Activated CD4-positive, alpha-beta memory T cell treated with anti-CD3 and anti-CD28 coated beads for 36 hours (primary cell): ENCODE data around the gene NDN. TPM values are rescaled to one million over a fixed set of nuclear protein-coding genes. Genes with fewer than 3 reads are reported as not detected.
A peak's percentile ranks its signal among the peaks of the same experiment; 100 is the strongest.
"Not testable (repeated sequence)": the region's sequence is repeated elsewhere in the genome, so short reads cannot be mapped to it uniquely, and the experiment has no call there.

Experiments used
- CTCF ChIA-PET: fragments of 350-600 bp; sonication (Branson Sonifier 250); formaldehyde crosslinking; loops from one replicate; lab custom pipeline; 2021; ENCODE audit warnings: antibody characterized with exemption, inconsistent platforms; lab: Charles Lee
- POLR2A ChIA-PET: fragments of 350-600 bp; sonication (Branson Sonifier 250); formaldehyde crosslinking; loops from one replicate; lab custom pipeline; 2021; ENCODE audit warnings: antibody characterized with exemption; lab: Charles Lee
- DNase-seq: peaks from one replicate; pipeline ENCODE4 v3.0.0-alpha.2; 2020
- H3K27ac Mint-ChIP-seq: one replicate; pipeline ENCODE4 v1.8.0; 2021; ENCODE audit warnings: mixed read lengths
- H3K27me3 Mint-ChIP-seq: one replicate; pipeline ENCODE4 v1.8.0; 2021; ENCODE audit warnings: mixed read lengths
- H3K36me3 Mint-ChIP-seq: one replicate; pipeline ENCODE4 v1.8.0; 2021; ENCODE audit warnings: mixed read lengths
- H3K4me1 Mint-ChIP-seq: one replicate; pipeline ENCODE4 v1.8.0; 2021; ENCODE audit warnings: low read depth, mixed read lengths
- H3K4me3 Mint-ChIP-seq: one replicate; pipeline ENCODE4 v1.8.0; 2021; ENCODE audit warnings: mild to moderate bottlenecking, mixed read lengths
- H3K9me3 Mint-ChIP-seq: one replicate; pipeline ENCODE4 v1.8.0; 2021; ENCODE audit warnings: mixed read lengths
- intact Hi-C: fragments of 100-400 bp; cut with micrococcal nuclease; formaldehyde crosslinking; loops from one replicate; pipeline ENCODE4 v1.15.1; 2023
- total RNA-seq, 2 experiments: library from RNA; stranded (reverse); gene quantifications; one replicate each; pipeline ENCODE4 v1.2.3, GENCODE V29; 2021

Gene NDN, protein sequence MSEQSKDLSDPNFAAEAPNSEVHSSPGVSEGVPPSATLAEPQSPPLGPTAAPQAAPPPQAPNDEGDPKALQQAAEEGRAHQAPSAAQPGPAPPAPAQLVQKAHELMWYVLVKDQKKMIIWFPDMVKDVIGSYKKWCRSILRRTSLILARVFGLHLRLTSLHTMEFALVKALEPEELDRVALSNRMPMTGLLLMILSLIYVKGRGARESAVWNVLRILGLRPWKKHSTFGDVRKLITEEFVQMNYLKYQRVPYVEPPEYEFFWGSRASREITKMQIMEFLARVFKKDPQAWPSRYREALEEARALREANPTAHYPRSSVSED
- 1 to 10 TPM; 1.3 TPM for total RNA-seq

DNA sequence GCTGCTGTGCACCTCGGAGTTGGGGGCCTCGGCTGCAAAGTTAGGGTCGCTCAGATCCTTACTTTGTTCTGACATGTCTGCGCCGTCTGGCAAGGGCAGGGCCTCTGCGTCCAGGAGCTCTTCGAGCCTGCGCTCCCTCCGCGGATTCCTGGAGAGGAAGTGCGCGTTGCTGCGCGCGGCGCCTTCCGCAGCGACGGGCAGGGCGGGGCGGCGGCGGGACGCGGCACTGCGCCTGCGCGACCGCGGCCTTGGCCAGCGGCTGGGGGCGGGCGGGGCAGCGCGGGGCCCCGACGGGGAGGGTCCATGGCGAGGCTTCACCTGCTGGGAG, at the start of gene NDN:
Gene NDN (minus strand): TSS at position 163 of the 328 bp plus-strand sequence. CDS start 88 bp downstream, at position 75.
- Mint-ChIP-seq H3K36me3 (no peaks in the 10 kb centered on the region), H3K9me3 (no peaks in the 10 kb centered on the region), H3K4me3 (no peak within 1 kb of the TSS), H3K27ac (no peak within 1 kb of the TSS), H3K4me1 (no peaks in the 10 kb centered on the region), H3K27me3 (peaks cover 2% of the 10 kb centered on the region)
- intact Hi-C loops: no loop called here
- ChIA-PET CTCF (no interaction called here), POLR2A (no interaction called here)
- peak; percentile 14 for DNase-seq

DNA sequence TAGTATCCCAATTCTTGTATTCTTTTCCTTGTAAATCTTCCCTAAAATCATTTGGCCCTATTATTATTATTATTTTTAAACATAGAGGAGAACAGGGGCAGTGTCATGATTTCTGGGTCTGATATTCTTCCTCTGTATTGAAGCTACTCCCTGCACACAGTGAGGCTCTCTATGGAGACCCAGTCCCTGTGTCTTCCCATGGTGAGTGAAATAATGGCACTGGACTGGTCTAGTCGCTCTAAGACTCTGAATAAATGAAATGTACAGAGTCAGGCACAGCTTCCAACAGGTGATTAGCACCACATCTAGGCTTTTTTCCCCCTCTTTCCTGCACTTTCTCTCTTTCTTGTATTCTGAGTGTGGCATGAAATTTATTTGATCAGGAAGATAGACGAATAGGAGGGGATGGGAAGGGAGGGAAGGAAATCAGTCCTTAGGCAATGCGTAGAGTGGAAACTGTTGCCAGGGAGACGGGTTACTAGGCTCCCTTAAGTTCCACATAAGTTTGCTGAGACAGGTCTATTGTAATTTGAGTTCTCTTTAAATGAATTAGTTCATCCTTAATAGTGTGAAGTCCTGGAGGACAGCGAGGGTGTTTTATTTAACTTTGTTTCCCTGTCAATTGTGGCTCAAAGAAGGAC, 49.0 kb upstream of the NDN start:
- no peak overlapping the region for H3K4me3 Mint-ChIP-seq
- no peak for DNase-seq
- POLR2A ChIA-PET: no interaction called here
- CTCF ChIA-PET: no interaction called here
- no peak overlapping the region for H3K27ac Mint-ChIP-seq
- no peaks in the 10 kb centered on the region for H3K36me3 Mint-ChIP-seq
- peaks cover 13% of the 10 kb centered on the region for H3K9me3 Mint-ChIP-seq
- no peaks in the 10 kb centered on the region for H3K27me3 Mint-ChIP-seq
- H3K4me1 Mint-ChIP-seq: no peaks in the 10 kb centered on the region
- intact Hi-C loops: no loop called here

DNA sequence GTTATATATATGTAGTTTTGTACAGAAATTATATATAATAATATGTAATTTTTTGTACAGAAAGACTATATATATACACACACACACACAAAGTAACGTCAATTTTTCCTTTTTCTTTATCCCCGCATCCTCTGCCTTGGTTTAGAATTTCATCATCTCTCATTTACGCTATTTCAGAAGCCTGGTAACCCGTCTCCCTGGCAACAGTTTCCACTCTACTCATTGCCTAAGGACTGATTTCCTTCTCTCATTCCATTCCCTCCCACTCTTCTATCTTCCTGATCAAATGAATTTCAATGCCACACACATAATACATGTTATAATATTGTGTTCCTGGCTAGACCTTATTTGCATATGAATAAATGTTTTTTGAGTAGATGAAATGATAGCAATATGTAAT, 47.8 kb upstream of the NDN start:
- POLR2A ChIA-PET: no interaction called here
- Mint-ChIP-seq H3K9me3 (peaks cover 11% of the 10 kb centered on the region), H3K36me3 (no peaks in the 10 kb centered on the region), H3K4me1 (no peaks in the 10 kb centered on the region), H3K4me3 (no peak overlapping the region), H3K27me3 (no peaks in the 10 kb centered on the region), H3K27ac (no peak overlapping the region)
- CTCF ChIA-PET: no interaction called here
- intact Hi-C loops: no loop called here
- no peak for DNase-seq

DNA sequence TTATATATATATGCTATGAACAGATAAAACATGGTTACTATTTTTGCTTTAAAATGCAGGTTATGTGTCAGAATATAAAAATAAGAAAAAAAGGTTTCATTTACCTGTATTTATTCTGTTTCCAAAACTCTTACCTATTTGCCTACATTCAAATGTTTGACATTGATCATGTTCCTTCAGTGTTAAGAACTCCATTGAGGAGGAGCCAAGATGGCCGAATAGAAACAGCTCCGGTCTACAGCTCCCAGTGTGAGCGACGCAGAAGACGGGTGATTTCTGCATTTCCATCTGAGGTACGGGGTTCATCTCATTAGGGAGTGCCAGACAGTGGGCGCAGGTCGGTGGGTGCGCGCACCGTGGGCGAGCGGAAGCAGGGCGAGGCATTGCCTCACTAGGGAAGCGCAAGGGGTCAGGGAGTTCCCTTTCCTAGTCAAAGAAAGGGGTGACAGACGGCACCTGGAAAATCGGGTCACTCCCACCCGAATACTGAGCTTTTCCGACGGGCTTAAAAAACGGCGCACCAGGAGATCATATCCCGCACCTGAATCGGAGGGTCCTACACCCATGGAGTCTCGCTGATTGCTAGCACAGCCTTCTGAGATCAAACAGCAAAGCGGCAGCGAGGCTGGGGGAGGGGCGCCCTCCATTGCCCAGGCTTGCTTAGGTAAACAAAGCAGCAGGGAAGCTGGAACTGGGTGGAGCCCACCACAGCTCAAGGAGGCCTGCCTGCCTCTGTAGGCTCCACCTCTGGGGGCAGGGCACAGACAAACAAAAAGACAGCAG, 27.0 kb upstream of the NDN start:
- H3K27me3 Mint-ChIP-seq, CTCF ChIA-PET, H3K4me3 Mint-ChIP-seq, H3K36me3 Mint-ChIP-seq, H3K27ac Mint-ChIP-seq, H3K9me3 Mint-ChIP-seq, DNase-seq, intact Hi-C loops, POLR2A ChIA-PET, H3K4me1 Mint-ChIP-seq: not testable (repeated sequence)

DNA sequence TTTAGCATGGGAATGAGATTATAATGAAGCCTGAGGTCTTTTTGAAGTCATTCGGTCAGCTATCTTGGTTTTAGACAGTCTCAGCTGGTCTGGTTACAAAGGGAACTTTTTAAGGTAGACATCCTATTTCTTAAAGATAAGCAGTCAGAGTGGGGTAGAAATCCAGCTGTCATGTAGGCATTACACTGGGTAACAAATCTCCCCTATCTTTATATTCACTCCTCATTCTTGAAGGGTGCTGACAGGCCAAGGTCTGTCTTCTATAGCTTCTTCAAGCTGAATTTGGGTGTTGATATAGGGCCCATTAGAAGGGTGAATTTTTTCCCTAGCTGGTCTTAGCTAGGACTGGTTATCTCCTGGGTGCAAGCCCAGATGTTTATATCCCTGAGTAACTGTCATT, 21.2 kb upstream of the NDN start:
- CTCF ChIA-PET: no interaction called here
- no peak for DNase-seq
- Mint-ChIP-seq H3K4me3 (no peak overlapping the region), H3K36me3 (no peaks in the 10 kb centered on the region), H3K9me3 (peaks cover 3% of the 10 kb centered on the region), H3K27me3 (no peaks in the 10 kb centered on the region), H3K27ac (no peak overlapping the region), H3K4me1 (no peaks in the 10 kb centered on the region)
- POLR2A ChIA-PET: no interaction called here
- intact Hi-C loops: no loop called here

DNA sequence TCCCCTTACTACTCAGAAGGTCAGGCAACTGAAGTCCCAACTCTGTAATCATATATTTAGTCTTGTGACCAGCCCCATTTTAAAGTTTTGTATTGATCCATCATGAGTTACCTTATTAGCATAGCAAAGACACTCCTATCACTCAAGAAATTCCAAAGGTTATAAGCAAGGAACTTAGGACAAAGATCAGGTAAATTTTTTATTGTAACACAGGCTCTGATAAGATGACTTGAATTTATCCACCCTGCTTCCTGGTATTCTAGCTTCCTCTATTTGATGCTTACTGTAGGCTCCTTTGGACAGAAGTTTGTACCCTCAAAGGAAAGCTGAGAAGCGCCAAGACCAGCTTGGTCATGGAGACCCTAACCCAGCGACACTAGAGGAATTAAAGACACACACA, 8.2 kb upstream of the NDN start:
- H3K27ac Mint-ChIP-seq: no peak overlapping the region

DNA sequence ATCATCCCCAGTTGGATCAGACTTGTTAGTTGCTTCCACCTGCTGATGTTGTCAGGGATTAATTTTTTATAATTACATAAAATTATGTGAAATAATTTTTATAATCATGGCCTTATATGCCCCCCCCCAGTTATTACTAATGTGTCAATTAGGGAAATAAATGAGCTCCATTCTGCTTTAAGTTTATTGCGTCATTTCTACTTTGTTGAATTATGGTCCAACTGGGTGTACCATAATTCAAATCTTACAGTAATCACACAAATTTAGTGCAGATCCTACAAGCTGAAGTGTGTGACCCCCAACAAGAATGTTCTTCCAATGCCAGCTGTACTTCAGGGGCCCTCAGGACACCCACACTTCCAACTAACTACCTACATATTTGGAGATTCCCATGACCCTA, 7.5 kb upstream of the NDN start:
- Mint-ChIP-seq H3K4me3 (no peak overlapping the region), H3K4me1 (no peaks in the 10 kb centered on the region), H3K27me3 (no peaks in the 10 kb centered on the region), H3K9me3 (no peaks in the 10 kb centered on the region), H3K36me3 (no peaks in the 10 kb centered on the region), H3K27ac (no peak overlapping the region)
- intact Hi-C loops: no loop called here
- DNase-seq: no peak
- ChIA-PET CTCF (no interaction called here), POLR2A (no interaction called here)

More for the DNA sequence above, 8.2 kb upstream of the NDN start:
- Mint-ChIP-seq H3K4me1 (no peaks in the 10 kb centered on the region), H3K4me3 (no peak overlapping the region), H3K9me3 (no peaks in the 10 kb centered on the region), H3K36me3 (no peaks in the 10 kb centered on the region), H3K27me3 (no peaks in the 10 kb centered on the region)
- ChIA-PET POLR2A (no interaction called here), CTCF (no interaction called here)
- intact Hi-C loops: no loop called here
- no peak for DNase-seq

DNA sequence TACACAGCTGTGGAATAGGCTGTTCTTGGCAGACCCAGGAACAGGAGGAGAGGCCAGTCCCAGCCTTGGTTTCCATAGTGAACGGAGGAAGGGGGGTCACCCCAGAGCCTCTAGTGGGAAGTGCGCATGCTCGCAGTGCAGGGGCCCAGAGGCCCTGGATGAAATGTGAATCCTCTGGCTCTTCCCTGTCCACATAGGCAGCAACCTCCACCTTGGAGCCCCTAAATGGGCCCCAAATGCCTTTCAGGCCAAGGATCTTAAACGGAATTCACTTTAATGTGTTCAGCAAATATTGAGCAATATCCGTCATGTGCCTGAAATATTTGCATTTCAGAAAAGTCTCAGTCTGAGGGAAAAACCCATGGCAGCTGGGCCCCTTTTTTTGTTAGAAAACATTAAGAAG, 3.3 kb upstream of the NDN start:
- intact Hi-C loops: no loop called here
- no peaks in the 10 kb centered on the region for H3K4me1 Mint-ChIP-seq
- peaks cover 2% of the 10 kb centered on the region for H3K27me3 Mint-ChIP-seq
- no peaks in the 10 kb centered on the region for H3K9me3 Mint-ChIP-seq
- H3K36me3 Mint-ChIP-seq: no peaks in the 10 kb centered on the region
- H3K27ac Mint-ChIP-seq: no peak overlapping the region
- H3K4me3 Mint-ChIP-seq: no peak overlapping the region
- DNase-seq: no peak
- POLR2A ChIA-PET: no interaction called here
- CTCF ChIA-PET: no interaction called here

DNA sequence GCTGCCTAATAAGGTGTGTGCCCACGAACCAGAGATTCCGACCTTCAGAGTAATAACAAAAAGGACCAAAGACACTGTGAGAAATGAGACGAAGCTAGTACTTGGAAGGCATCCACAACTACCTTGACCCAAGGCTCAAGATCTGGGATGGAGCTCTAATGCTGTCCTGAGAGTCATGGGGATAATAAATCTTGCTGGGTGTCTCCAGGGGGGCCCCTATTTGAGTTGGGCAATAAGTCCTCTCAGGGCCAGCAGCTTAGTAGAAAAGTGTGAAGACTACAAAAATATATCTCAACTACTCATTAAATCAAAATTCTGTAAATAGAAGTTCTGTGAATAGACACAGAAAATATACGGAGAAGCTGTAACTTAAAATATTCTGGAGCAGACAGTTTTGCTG, 2.9 kb upstream of the NDN start:
- H3K4me1 Mint-ChIP-seq: no peaks in the 10 kb centered on the region
- DNase-seq: no peak
- no peaks in the 10 kb centered on the region for H3K9me3 Mint-ChIP-seq
- no peak overlapping the region for H3K4me3 Mint-ChIP-seq
- no peaks in the 10 kb centered on the region for H3K36me3 Mint-ChIP-seq
- peaks cover 2% of the 10 kb centered on the region for H3K27me3 Mint-ChIP-seq
- CTCF ChIA-PET: no interaction called here
- intact Hi-C loops: no loop called here
- no peak overlapping the region for H3K27ac Mint-ChIP-seq
- POLR2A ChIA-PET: no interaction called here

DNA sequence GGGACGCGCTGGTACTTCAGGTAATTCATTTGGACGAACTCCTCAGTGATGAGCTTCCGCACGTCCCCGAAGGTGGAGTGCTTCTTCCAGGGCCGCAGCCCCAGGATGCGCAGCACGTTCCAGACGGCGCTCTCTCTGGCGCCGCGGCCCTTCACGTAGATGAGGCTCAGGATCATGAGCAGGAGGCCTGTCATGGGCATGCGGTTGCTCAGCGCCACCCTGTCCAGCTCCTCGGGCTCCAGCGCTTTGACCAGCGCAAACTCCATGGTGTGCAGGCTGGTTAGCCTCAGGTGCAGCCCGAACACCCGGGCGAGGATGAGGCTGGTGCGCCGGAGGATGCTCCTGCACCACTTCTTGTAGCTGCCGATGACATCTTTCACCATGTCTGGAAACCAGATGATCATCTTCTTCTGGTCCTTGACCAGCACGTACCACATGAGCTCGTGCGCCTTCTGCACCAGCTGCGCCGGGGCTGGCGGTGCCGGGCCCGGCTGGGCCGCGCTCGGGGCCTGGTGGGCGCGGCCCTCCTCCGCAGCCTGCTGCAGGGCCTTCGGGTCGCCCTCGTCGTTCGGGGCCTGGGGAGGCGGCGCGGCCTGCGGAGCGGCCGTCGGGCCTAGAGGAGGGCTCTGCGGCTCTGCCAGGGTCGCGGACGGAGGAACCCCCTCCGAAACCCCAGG, 501 bp downstream of the NDN start:
- H3K27ac Mint-ChIP-seq: no peak overlapping the region
- no peak overlapping the region for H3K4me3 Mint-ChIP-seq
- no peaks in the 10 kb centered on the region for H3K36me3 Mint-ChIP-seq
- ChIA-PET POLR2A (no interaction called here), CTCF (no interaction called here)
- DNase-seq: no peak
- peaks cover 2% of the 10 kb centered on the region for H3K27me3 Mint-ChIP-seq
- H3K4me1 Mint-ChIP-seq: no peaks in the 10 kb centered on the region
- intact Hi-C loops: no loop called here
- no peaks in the 10 kb centered on the region for H3K9me3 Mint-ChIP-seq

DNA sequence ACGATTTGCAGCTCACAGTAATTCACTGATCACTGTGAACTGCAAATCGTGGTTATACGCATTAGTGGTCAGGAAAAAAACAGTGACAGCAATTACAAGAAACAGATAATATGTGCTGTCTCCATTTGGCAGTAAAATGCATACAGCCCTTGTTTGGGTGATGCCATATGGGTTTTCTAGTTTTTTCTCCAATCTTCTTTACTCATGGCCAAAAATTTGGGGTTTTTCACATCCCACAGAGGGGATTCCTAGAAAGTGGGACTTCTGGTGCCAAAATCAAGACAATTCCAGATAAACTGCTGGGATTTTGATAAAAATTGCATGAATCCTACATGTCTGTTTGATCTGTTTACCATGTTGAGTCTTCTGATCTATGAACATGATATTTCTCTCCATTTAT, 15.6 kb downstream of the NDN start:
- no peak overlapping the region for H3K27ac Mint-ChIP-seq
- no peak for DNase-seq
- POLR2A ChIA-PET: no interaction called here
- H3K4me3 Mint-ChIP-seq: no peak overlapping the region
- no peaks in the 10 kb centered on the region for H3K4me1 Mint-ChIP-seq
- CTCF ChIA-PET: no interaction called here
- no peaks in the 10 kb centered on the region for H3K27me3 Mint-ChIP-seq
- H3K36me3 Mint-ChIP-seq: no peaks in the 10 kb centered on the region
- no peaks in the 10 kb centered on the region for H3K9me3 Mint-ChIP-seq
- intact Hi-C loops: no loop called here

DNA sequence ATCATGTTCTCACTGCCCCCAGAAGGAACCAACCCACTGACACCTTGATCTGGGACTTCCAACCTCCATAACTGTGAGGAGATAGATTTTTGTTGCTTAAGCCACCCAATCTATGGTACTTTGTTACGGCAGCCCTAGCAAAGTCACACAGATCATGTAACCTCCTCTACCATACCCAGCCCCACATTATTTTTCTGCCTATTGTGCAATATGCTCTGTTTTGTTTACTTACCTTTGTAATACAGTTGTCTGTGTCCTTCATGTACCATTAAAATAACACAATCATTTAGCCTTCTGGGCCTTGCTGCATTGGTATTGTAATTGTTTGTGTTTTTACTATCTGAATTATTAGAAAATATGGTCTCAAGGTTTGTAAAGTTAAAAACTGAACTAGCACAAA, 16.1 kb downstream of the NDN start:
- Mint-ChIP-seq H3K36me3 (no peaks in the 10 kb centered on the region), H3K4me3 (no peak overlapping the region), H3K27ac (no peak overlapping the region), H3K27me3 (no peaks in the 10 kb centered on the region), H3K9me3 (no peaks in the 10 kb centered on the region), H3K4me1 (no peaks in the 10 kb centered on the region)
- POLR2A ChIA-PET: no interaction called here
- intact Hi-C loops: no loop called here
- no peak for DNase-seq
- CTCF ChIA-PET: no interaction called here
